ENCODE data around the gene KRTAP12-3.
A peak's percentile ranks its signal among the peaks of the same experiment; 100 is the strongest.

Gene KRTAP12-3

DNA sequence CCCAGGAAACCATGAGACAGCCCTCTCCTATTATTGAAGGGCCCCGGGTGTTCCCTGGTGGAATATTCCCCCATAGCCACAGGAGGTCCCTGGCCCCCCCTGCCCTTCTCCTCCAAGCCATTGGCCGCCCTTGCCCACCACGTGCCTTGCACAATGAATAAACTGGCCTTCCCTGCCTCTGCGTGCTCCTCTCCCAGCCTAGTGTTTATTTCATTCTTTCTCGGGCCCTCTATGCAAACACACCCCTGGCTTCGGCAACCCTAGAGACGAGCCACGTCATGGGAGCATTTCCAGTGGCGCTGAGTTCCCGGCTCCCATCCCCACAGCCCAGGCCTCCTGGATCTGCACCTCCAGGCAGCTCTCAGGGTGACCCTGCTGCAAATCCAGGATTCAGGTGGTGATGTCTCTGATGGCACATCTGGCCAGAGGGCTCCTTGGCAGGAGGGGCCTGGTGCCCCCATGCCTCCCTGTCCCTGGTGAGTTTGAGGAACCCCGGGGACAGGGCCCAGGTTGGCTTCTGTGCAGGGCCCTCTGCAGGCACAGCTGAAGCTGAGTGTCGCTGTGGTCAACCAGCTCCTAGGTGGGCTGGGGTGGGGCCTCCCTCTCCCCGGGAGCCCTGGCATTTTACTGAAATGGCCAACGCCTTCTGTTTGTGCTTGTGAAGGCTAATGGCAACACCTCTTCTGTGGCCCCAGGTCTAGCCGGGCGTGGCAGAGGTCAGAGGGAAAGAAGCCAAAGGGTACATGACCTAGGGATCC, 45.4 kb downstream of the KRTAP12-3 start:
- DNase-seq (ENCODE audit: low spot score): no peak

DNA sequence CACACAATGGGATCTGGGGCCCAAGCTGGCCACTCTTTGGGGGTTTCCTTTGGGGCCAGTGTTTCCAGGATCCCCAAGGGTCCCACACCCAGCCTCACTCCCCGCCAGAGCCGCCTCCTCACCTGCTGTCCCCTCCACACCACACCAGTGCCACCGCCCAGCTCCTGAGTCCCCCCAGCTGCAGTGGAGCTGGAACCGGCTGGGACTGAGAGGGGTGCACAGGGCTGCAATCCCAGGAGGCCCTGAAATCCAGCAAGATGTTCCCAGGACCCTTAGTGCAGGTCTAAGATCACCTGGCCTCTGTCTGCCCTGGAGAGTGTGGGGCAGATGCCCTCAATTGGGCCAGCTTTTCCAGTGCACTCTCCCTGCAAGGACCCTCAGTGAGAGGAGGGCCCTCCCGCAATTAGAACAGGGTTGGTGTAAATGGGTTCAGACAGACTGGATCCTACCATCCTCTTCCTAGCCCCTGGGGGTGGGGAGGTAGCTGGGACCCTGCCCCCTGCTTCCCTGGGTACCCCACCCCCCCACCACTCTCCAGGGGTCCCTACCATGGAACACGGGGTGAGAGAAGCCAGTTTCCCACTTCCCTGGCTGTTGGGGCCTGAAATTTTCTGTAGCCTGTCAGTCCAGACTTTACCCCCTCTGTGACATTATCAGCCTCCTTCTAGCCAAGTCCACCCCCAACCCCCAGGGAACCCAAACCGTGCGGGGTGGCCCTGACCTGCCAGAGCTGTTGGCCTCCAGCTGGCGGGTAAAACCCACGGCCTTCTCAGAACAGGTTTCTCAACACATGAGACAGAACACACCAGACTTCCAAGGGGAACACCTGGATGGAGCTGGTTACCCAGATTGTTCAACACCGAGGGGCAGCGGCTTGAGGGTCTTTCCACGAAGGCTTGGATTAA, 46.3 kb downstream of the KRTAP12-3 start:
- DNase-seq (ENCODE audit: low spot score): no peak

- DNase-seq (ENCODE audit: low spot score): no peak
Observed at GRCh38 chr21:44704636-44705001, 46.9 kb downstream of the KRTAP12-3 start.

DNA sequence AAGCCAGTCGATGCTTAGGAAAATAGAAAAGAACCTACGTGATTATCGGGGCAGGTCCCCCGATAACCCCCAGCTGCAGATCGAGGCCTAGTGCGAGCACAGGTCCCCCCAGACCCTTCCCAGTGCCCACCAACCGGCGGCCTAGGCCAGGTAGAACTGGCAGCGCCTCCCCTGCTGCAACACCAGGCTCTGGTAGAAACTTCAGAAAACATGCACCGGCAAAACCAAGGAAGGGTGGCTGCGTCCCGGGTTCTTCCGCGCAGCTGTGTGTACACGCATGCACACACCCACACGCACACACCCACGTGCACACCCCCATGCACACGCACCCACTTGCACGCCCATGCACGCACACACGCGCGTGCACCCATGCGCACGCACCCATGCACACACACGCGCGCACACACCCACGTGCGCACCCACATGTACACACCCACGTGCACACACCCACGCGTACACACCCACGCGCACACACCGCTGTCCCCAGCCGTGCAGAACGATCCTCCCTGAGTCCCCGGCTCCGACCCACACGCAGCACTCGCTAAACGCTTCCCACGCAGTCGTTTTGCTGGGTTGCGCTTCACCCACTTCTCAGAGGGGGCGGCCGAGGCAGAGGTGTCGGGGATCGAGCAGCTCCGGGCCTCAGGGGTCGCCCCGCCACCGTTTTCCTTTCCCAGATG, 48.4 kb downstream of the KRTAP12-3 start:
- no peak for DNase-seq (ENCODE audit: low spot score)

GRCh38 chr21:44706706-44707581, 49.2 kb downstream of the KRTAP12-3 start:
- peak; percentile 7 for DNase-seq (ENCODE audit: low spot score)

Data from GM03348 (cell line).